ENCODE measurements around the gene SLC35F3. TPM values are rescaled to one million over a fixed set of nuclear protein-coding genes. Genes with fewer than 3 reads are reported as not detected.
A peak's percentile ranks its signal among the peaks of the same experiment; 100 is the strongest.

Gene SLC35F3
- polyA plus RNA-seq, 1 donor (not counting 4 experiments of a cell fraction or from before 2014, with no cell fraction given), result 13.8 TPM

DNA sequence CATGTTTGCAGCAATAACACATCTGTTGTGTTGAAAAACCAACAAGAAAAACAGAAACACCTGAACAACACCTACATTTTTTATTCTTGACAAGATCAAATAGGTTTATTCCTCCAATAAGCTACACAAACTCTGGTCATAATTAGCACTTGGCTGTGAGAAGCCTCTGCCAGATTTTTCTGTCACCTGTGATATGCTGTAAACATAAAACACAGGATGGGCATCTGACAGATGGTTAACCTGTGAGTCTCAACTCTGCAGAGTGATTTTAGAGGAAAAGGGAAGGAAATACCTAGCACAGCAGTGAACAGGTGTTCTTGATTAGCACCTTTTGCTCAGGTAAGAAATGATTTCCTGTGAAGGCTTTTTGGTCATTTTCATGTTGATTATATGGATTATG, 293.4 kb downstream of the SLC35F3 start:
- DNase-seq (ENCODE audit: low read depth, low spot score), result no peak

DNA sequence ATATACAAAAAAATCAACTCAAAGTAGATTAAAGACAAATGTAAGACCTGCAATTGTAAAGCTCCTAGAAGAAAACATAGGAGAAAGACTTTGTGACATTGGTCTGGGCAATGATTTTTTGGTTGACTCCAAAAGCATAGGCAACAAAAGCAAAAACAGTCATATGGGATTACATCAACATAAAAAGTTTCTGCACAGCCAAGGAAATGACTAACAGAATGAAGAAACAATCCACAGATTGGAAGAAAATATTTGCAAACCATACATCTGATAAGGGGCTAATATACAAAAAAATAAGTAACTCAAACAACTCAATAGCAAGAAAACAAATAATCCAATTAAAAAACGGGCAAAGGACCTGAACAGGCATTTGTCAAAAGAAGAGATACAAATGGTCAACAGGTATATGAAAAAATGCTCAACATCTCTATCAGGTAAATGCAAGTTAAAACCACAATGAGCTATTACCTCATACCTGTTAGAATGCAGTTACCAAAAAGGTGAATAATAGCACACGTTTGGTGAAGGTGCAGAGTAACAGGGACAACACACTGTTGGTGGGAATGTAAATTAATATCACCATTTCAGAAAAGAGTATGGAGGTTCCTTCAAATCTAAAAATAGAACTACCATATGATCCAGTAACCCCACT, 295.1 kb downstream of the SLC35F3 start:
- Histone ChIP-seq H3K4me1 (ENCODE audit: control insufficient read depth, extremely low read depth, insufficient read depth, low read length) (peaks cover 14% of the 10 kb centered on the region), H3K4me2 (ENCODE audit: control insufficient read depth, extremely low read depth, insufficient read depth, low read depth, low read length) (peak overlapping the region; percentile 37), H3K79me2 (ENCODE audit: control insufficient read depth, insufficient read depth, low read length) (no peaks in the 10 kb centered on the region), H3K9me3 (ENCODE audit: control insufficient read depth, low read depth, low read length) (no peaks in the 10 kb centered on the region), H4K20me1 (ENCODE audit: control insufficient read depth, extremely low read depth, insufficient read depth, low read length) (no peaks in the 10 kb centered on the region), H3K27me3 (ENCODE audit: control insufficient read depth, extremely low read depth, insufficient read depth, low read length) (no peaks in the 10 kb centered on the region), H3K9me1 (ENCODE audit: control insufficient read depth, extremely low read depth, insufficient read depth, low read length) (no peaks in the 10 kb centered on the region), H2AFZ (ENCODE audit: control insufficient read depth, low read length) (no peak overlapping the region), H3K4me3 (ENCODE audit: control insufficient read depth in 2 of 3, extremely low read depth in 1 of 3, insufficient read depth in 2 of 3, low read depth in 1 of 3, low read length in 3 of 3) (no peak overlapping the region), H3K36me3 (ENCODE audit: control insufficient read depth in 2 of 2, extremely low read depth in 1 of 2, insufficient read depth in 2 of 2, low read length in 2 of 2) (no peaks in the 10 kb centered on the region), H3K27ac (ENCODE audit: control insufficient read depth, insufficient read depth, low read length) (peak overlapping the region; percentile 40), H3K9ac (ENCODE audit: control insufficient read depth, extremely low read depth, insufficient read depth, low read length) (no peak overlapping the region)
- FAIRE-seq, result peak; percentile 70
- dilution Hi-C loops (cut with MboI; ENCODE audit: extremely low pct_ligation_motif_present, low sequenced_read_pairs), result no loop called here
- TF ChIP-seq, protein P1, sequence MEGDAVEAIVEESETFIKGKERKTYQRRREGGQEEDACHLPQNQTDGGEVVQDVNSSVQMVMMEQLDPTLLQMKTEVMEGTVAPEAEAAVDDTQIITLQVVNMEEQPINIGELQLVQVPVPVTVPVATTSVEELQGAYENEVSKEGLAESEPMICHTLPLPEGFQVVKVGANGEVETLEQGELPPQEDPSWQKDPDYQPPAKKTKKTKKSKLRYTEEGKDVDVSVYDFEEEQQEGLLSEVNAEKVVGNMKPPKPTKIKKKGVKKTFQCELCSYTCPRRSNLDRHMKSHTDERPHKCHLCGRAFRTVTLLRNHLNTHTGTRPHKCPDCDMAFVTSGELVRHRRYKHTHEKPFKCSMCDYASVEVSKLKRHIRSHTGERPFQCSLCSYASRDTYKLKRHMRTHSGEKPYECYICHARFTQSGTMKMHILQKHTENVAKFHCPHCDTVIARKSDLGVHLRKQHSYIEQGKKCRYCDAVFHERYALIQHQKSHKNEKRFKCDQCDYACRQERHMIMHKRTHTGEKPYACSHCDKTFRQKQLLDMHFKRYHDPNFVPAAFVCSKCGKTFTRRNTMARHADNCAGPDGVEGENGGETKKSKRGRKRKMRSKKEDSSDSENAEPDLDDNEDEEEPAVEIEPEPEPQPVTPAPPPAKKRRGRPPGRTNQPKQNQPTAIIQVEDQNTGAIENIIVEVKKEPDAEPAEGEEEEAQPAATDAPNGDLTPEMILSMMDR (optimal IDR thresholded peaks at IDR 0.05 in 1 of 3, IDR thresholded peaks at IDR 0.05 in 1 of 3, conservative IDR thresholded peaks at IDR 0.05 in 1 of 3; ENCODE audit: extremely low read depth in 1 of 3, insufficient read depth in 2 of 3, low read length in 3 of 3), result no peak
- TF ChIP-seq EZH2 (IDR thresholded peaks at IDR 0.05; ENCODE audit: low read length), result no peak
- DNase-seq (ENCODE audit: low read depth, low spot score), result no peak

More for the DNA sequence above, 293.4 kb downstream of the SLC35F3 start:
- Histone ChIP-seq H3K9me1 (ENCODE audit: control insufficient read depth, extremely low read depth, insufficient read depth, low read length) (no peaks in the 10 kb centered on the region), H3K9me3 (ENCODE audit: control insufficient read depth, low read depth, low read length) (no peaks in the 10 kb centered on the region), H3K79me2 (ENCODE audit: control insufficient read depth, insufficient read depth, low read length) (no peaks in the 10 kb centered on the region), H3K27ac (ENCODE audit: control insufficient read depth, insufficient read depth, low read length) (no peak overlapping the region), H3K9ac (ENCODE audit: control insufficient read depth, extremely low read depth, insufficient read depth, low read length) (no peak overlapping the region), H3K4me3 (ENCODE audit: control insufficient read depth in 2 of 3, extremely low read depth in 1 of 3, insufficient read depth in 2 of 3, low read depth in 1 of 3, low read length in 3 of 3) (no peak overlapping the region), H4K20me1 (ENCODE audit: control insufficient read depth, extremely low read depth, insufficient read depth, low read length) (no peaks in the 10 kb centered on the region), H3K36me3 (ENCODE audit: control insufficient read depth in 2 of 2, extremely low read depth in 1 of 2, insufficient read depth in 2 of 2, low read length in 2 of 2) (no peaks in the 10 kb centered on the region), H2AFZ (ENCODE audit: control insufficient read depth, low read length) (no peak overlapping the region), H3K4me2 (ENCODE audit: control insufficient read depth, extremely low read depth, insufficient read depth, low read depth, low read length) (no peak overlapping the region), H3K4me1 (ENCODE audit: control insufficient read depth, extremely low read depth, insufficient read depth, low read length) (peaks cover 14% of the 10 kb centered on the region), H3K27me3 (ENCODE audit: control insufficient read depth, extremely low read depth, insufficient read depth, low read length) (no peaks in the 10 kb centered on the region)
- dilution Hi-C loops (cut with MboI; ENCODE audit: extremely low pct_ligation_motif_present, low sequenced_read_pairs), result no loop called here
- TF ChIP-seq, protein P1 (optimal IDR thresholded peaks at IDR 0.05 in 1 of 3, IDR thresholded peaks at IDR 0.05 in 1 of 3, conservative IDR thresholded peaks at IDR 0.05 in 1 of 3; ENCODE audit: extremely low read depth in 1 of 3, insufficient read depth in 2 of 3, low read length in 3 of 3), result no peak
- TF ChIP-seq EZH2 (IDR thresholded peaks at IDR 0.05; ENCODE audit: low read length), result no peak
- no peak for FAIRE-seq
